Panc1 (cell line): ENCODE data around the gene SLFN12L. TPM values are rescaled to one million over a fixed set of nuclear protein-coding genes. Genes with fewer than 3 reads are reported as not detected.

Experiments used
- ATAC-seq: fragments of 200-7000 bp; cut with Tn5 transposase; 2 replicates; pipeline ENCODE4 v1.9.1; 2020; ENCODE audit warnings: mild to moderate bottlenecking, moderate library complexity
- BruUV-seq: library from RNA; stranded (reverse); fragments of 400-500 nt; replicated peaks from 2 replicates; lab custom pipeline; 2021; lab: Mats Ljungman, UMichigan
- CTCF ChIA-PET: fragments of 300-600 bp; sonication (Branson Sonifier 250); formaldehyde crosslinking; loops from one replicate; lab custom pipeline; 2022; ENCODE audit warnings: antibody characterized with exemption; lab: Charles Lee
- POLR2A ChIA-PET: fragments of 300-600 bp; sonication (Branson Sonifier 250); formaldehyde crosslinking; loops from one replicate; lab custom pipeline; 2022; ENCODE audit warnings: antibody characterized with exemption; lab: Charles Lee
- DNase-seq: peaks from one replicate; pipeline ENCODE4 v3.0.0-alpha.2; 2010; ENCODE audit warnings: low read depth, low spot score
- H3K27ac ChIP-seq: 2 replicates; pipeline ENCODE4 v1.5.1; 2011; ENCODE audit warnings: mild to moderate bottlenecking, low read length, inconsistent platforms
- H3K27me3 ChIP-seq: fragments of 200-500 bp; sonication (Bioruptor generic); 2 replicates; pipeline ENCODE4 v1.6.0; 2014; ENCODE audit warnings: low read length, inconsistent platforms; ENCODE audit not compliant: control insufficient read depth, insufficient read depth
- H3K36me3 ChIP-seq: fragments of 200-500 bp; sonication (Bioruptor generic); 2 replicates; pipeline ENCODE4 v1.5.1; 2014; ENCODE audit warnings: inconsistent platforms, mild to moderate bottlenecking, low read length, moderate library complexity; ENCODE audit not compliant: control insufficient read depth, insufficient read depth
- H3K4me1 ChIP-seq: 2 replicates; pipeline ENCODE4 v1.5.1; 2011; ENCODE audit warnings: inconsistent platforms, mild to moderate bottlenecking, low read length, moderate library complexity; ENCODE audit not compliant: control insufficient read depth, insufficient read depth
- H3K4me3 ChIP-seq, 2 experiments: 2 replicates each; pipeline ENCODE4 v1.5.1; 2011 to 2012; ENCODE audit warnings: low read depth in 2 of 2, low read length in 2 of 2, mild to moderate bottlenecking in 2 of 2, inconsistent platforms in 1 of 2, moderate library complexity in 1 of 2
- H3K9me3 ChIP-seq: fragments of 200-500 bp; sonication (Bioruptor generic); 2 replicates; pipeline ENCODE4 v1.5.1; 2014; ENCODE audit warnings: low read depth, mild to moderate bottlenecking, inconsistent platforms, low read length, moderate library complexity; ENCODE audit not compliant: control insufficient read depth, insufficient read depth
- POLR2AphosphoS5 ChIP-seq: IDR thresholded peaks from 2 replicates; pipeline ENCODE4 v1.6.1; 2012; ENCODE audit warnings: mild to moderate bottlenecking, low read depth, low read length, moderate library complexity
- SIN3A ChIP-seq: IDR thresholded peaks from 2 replicates; pipeline ENCODE4 v1.6.1; 2012; ENCODE audit warnings: low read depth, mild to moderate bottlenecking, low read length, moderate library complexity, borderline replicate concordance; ENCODE audit not compliant: insufficient read depth
- TCF7L2 ChIP-seq: IDR thresholded peaks from 2 replicates; pipeline ENCODE4 v1.6.1; 2011; ENCODE audit warnings: mild to moderate bottlenecking, low read depth, low read length, inconsistent platforms
- in situ Hi-C: cut with HindIII; loops from 2 replicates; pipeline ENCODE4 v1.10.0; 2016; ENCODE audit warnings: low sequenced_read_pairs, low pct_unique_long_range_greater_than_20kb
- intact Hi-C: fragments of 100-400 bp; cut with micrococcal nuclease; formaldehyde crosslinking; loops from one replicate; pipeline ENCODE4 v1.10.0; 2022; ENCODE audit not compliant: unreplicated experiment
- total RNA-seq: library from RNA; stranded (reverse); gene quantifications from one replicate; pipeline ENCODE4 v1.2.1, GENCODE V29; 2021; ENCODE audit not compliant: unreplicated experiment
- TF ChIP-seq, protein P1 (sequence below): fragments of 450-650 bp; IDR thresholded peaks from 2 replicates; pipeline ENCODE4 v1.5.1; 2017; ENCODE audit warnings: mild to moderate bottlenecking
- TF ChIP-seq, protein P2 (sequence below), 2 experiments: IDR thresholded peaks; 2 replicates each; pipeline ENCODE4 v1.6.1; 2011 to 2012; ENCODE audit warnings: low read depth in 2 of 2, control low read depth in 1 of 2, low read length in 1 of 2, mild to moderate bottlenecking in 1 of 2, moderate library complexity in 1 of 2; ENCODE audit not compliant: insufficient read depth in 1 of 2

The SLFN12L gene
- total RNA-seq, 1 experiment from 2014 or later = 0.33 TPM

DNA sequence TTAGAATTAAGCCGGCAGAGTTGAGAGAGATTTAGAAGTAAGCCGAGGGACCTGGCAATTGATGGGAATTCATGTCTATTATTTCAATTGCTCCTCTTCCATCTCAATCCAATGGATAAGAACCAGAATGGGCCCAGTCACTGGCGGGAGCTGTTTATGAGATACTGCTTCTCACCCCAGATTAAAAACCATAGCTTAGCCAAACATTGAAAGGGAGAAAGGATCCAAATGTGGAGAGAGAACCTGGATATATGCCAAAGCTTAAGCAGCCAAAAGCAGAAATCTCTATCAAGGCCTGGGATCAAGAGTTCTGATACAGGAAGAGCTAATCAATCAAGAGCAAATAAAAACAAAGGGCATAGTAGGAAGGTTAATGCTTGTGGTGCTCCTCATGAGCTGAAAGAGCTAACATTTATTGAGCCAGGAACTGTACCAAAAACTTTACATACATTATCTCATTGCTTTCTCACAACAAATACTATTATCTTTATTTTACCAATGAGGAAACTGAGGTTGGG, 2.8 kb downstream of the SLFN12L start:
- Histone ChIP-seq H3K4me3 (no peak overlapping the region), H3K4me1 (no peaks in the 10 kb centered on the region), H3K27ac (no peak overlapping the region), H3K9me3 (no peaks in the 10 kb centered on the region), H3K36me3 (no peaks in the 10 kb centered on the region), H3K27me3 (no peaks in the 10 kb centered on the region)
- POLR2A ChIA-PET = interaction anchor here (0.6 to 0.7 kb wide), 2 partner anchors 281 to 346 kb away, joined by 3 to 5 read pairs; no protein-coding TSS in a partner anchor
- intact Hi-C loops = loop anchor here (10.0 kb wide), 1 partner anchor 100 kb away; the partner anchor contains the start of gene SLFN12
- DNase-seq = no peak
- ATAC-seq = no peak
- BruUV-seq = no TSS peak
- TF ChIP-seq, protein P1, sequence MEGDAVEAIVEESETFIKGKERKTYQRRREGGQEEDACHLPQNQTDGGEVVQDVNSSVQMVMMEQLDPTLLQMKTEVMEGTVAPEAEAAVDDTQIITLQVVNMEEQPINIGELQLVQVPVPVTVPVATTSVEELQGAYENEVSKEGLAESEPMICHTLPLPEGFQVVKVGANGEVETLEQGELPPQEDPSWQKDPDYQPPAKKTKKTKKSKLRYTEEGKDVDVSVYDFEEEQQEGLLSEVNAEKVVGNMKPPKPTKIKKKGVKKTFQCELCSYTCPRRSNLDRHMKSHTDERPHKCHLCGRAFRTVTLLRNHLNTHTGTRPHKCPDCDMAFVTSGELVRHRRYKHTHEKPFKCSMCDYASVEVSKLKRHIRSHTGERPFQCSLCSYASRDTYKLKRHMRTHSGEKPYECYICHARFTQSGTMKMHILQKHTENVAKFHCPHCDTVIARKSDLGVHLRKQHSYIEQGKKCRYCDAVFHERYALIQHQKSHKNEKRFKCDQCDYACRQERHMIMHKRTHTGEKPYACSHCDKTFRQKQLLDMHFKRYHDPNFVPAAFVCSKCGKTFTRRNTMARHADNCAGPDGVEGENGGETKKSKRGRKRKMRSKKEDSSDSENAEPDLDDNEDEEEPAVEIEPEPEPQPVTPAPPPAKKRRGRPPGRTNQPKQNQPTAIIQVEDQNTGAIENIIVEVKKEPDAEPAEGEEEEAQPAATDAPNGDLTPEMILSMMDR = no peak
- no peak for TF ChIP-seq POLR2AphosphoS5
- TF ChIP-seq TCF7L2 = no peak
- in situ Hi-C loops = loop anchor here (25.0 kb wide), 2 partner anchors 222 to 347 kb away; partner anchors contain the start of gene SLC35G3
- CTCF ChIA-PET = interaction anchor here (1.1 kb wide), 1 partner anchor 28 kb away, joined by 13 read pairs; no protein-coding TSS in a partner anchor

DNA sequence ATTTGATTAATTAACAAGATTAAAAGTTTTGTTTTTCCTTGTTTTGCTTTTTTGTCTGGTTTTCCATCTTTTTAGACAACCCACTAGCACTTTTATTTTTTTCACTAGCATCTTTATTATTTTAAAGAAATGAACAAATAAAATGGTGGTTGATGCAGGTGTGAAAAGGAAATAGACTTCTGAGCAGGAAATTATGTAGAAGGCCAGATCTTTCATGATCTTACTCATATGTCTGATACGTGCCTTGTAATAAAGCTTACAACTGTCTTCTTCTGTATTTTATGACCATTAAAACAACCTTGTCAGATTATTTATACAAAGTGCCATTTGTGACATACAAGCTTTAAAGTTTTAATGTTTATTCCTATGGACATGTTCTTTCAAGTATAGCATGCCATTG, 6.3 kb downstream of the SLFN12L start:
- intact Hi-C loops (loop anchor here (10.0 kb wide), 1 partner anchor 96 kb away; the partner anchor contains the start of gene SLFN12), in situ Hi-C loops (loop anchor here (25.0 kb wide), 2 partner anchors 219 to 344 kb away; partner anchors contain the start of gene SLC35G3)
- Histone ChIP-seq H3K4me1 (no peaks in the 10 kb centered on the region), H3K36me3 (no peaks in the 10 kb centered on the region), H3K27me3 (no peaks in the 10 kb centered on the region), H3K9me3 (no peaks in the 10 kb centered on the region), H3K27ac (no peak overlapping the region), H3K4me3 (no peak overlapping the region)
- DNase-seq = no peak
- no peak for TF ChIP-seq TCF7L2
- no peak for TF ChIP-seq POLR2AphosphoS5
- TF ChIP-seq SIN3A = no peak
- TF ChIP-seq, protein P2, sequence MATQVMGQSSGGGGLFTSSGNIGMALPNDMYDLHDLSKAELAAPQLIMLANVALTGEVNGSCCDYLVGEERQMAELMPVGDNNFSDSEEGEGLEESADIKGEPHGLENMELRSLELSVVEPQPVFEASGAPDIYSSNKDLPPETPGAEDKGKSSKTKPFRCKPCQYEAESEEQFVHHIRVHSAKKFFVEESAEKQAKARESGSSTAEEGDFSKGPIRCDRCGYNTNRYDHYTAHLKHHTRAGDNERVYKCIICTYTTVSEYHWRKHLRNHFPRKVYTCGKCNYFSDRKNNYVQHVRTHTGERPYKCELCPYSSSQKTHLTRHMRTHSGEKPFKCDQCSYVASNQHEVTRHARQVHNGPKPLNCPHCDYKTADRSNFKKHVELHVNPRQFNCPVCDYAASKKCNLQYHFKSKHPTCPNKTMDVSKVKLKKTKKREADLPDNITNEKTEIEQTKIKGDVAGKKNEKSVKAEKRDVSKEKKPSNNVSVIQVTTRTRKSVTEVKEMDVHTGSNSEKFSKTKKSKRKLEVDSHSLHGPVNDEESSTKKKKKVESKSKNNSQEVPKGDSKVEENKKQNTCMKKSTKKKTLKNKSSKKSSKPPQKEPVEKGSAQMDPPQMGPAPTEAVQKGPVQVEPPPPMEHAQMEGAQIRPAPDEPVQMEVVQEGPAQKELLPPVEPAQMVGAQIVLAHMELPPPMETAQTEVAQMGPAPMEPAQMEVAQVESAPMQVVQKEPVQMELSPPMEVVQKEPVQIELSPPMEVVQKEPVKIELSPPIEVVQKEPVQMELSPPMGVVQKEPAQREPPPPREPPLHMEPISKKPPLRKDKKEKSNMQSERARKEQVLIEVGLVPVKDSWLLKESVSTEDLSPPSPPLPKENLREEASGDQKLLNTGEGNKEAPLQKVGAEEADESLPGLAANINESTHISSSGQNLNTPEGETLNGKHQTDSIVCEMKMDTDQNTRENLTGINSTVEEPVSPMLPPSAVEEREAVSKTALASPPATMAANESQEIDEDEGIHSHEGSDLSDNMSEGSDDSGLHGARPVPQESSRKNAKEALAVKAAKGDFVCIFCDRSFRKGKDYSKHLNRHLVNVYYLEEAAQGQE (IDR thresholded peaks at IDR 0.05; ENCODE audit: insufficient read depth in 1 of 2, low read depth in 2 of 2, low read length in 1 of 2) = no peak
- TF ChIP-seq, protein P1 = no peak
- ChIA-PET CTCF (no interaction called here), POLR2A (no interaction called here)
- no TSS peak for BruUV-seq
- ATAC-seq = no peak
